Fibroblast of villous mesenchyme (primary cell): ENCODE results near the gene LCE2B. TPM values are rescaled to one million over a fixed set of nuclear protein-coding genes. Genes with fewer than 3 reads are reported as not detected.

Experiments
- DNase-seq: peaks from one replicate; pipeline ENCODE4 v3.0.0-alpha.2; 2010; ENCODE audit warnings: low read depth
- H3K4me3 ChIP-seq: 2 replicates; pipeline ENCODE4 v1.5.1; 2011; ENCODE audit warnings: low read depth, mild to moderate bottlenecking, low read length
- total RNA-seq: library from RNA; depleted of rRNA; stranded (reverse); fragments of >200 nt; gene quantifications from 2 replicates; pipeline ENCODE4 v1.2.3, GENCODE V29; 2012
- TF ChIP-seq, protein P1 (sequence below): IDR thresholded peaks from 2 replicates; pipeline ENCODE4 v1.5.1; 2012; ENCODE audit warnings: low read depth, mild to moderate bottlenecking, low read length; ENCODE audit not compliant: insufficient read depth

LCE2B gene
- total RNA-seq, 1 donor, result not detected

DNA sequence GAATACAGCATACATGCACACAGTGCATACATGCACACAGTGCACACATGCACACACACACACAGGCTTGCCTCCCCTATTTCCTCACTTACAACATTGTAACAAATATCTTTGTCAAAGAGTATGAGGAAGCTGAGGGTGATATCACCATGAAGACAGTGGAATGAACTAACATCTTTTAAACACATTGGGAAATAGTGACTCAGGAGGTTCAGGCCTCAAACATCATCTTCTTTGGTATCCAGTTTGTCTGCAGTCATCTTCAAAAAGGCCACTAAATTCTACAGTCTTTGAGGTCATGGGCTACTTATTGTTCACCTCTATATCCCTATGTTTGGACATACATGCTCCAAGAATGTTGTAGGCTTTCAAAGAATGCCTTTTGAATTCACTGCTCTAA is 2.1 kb upstream of the LCE2B start:
- no peak for DNase-seq
- TF ChIP-seq, protein P1, sequence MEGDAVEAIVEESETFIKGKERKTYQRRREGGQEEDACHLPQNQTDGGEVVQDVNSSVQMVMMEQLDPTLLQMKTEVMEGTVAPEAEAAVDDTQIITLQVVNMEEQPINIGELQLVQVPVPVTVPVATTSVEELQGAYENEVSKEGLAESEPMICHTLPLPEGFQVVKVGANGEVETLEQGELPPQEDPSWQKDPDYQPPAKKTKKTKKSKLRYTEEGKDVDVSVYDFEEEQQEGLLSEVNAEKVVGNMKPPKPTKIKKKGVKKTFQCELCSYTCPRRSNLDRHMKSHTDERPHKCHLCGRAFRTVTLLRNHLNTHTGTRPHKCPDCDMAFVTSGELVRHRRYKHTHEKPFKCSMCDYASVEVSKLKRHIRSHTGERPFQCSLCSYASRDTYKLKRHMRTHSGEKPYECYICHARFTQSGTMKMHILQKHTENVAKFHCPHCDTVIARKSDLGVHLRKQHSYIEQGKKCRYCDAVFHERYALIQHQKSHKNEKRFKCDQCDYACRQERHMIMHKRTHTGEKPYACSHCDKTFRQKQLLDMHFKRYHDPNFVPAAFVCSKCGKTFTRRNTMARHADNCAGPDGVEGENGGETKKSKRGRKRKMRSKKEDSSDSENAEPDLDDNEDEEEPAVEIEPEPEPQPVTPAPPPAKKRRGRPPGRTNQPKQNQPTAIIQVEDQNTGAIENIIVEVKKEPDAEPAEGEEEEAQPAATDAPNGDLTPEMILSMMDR, result no peak
- H3K4me3 ChIP-seq, result no peak overlapping the region

DNA sequence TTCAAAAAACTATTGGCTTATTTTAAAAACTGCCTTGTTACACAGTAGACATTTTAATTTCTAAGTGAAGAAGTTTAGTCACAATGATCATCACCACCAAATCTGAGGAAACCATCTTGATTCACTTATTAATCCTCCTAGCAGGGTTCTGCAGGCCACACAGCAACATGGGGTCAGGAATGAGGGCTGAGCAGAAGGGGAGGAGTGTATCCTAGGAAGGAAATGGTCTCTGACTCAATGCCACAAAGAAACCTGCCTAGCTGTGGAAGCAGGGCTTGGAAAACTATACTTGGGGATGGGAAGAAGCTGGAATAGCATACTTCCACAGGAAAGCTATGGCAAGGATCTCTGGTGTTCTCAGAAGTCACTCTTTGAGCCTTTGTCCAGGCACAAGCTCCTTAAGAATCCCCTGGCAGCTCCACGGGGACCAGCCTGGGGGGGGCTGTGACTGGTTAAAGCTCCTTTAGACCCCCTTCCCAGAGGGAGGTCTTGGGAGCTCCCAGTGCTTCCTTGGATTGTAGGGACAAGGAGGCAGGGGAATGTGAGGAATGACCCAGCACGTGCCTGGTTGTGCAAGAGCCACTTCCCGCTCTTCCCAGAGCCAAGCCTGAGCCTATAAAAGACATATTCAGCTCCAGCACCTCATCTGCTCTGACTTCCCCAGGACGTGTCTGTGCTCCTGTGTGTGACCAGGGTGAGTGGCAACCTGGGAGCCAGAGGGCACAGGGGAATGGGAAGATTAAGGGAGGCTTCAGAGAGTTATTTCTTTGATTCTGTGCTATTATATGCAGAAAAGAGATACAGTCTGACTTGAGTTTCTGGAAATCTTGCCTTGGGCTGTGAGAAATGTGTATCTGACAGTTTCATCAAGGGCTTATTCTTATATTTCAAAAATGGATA is 12.0 kb downstream of the LCE2B start, which contains the start of gene LCE2A:
Gene LCE2A (plus strand): TSS at position 645 of the 900 bp plus-strand sequence. CDS start 557 bp downstream, outside the sequence.
- H3K4me3 ChIP-seq, result no peak within 1 kb of the TSS
- TF ChIP-seq, protein P1, result no peak
- DNase-seq, result no peak

DNA sequence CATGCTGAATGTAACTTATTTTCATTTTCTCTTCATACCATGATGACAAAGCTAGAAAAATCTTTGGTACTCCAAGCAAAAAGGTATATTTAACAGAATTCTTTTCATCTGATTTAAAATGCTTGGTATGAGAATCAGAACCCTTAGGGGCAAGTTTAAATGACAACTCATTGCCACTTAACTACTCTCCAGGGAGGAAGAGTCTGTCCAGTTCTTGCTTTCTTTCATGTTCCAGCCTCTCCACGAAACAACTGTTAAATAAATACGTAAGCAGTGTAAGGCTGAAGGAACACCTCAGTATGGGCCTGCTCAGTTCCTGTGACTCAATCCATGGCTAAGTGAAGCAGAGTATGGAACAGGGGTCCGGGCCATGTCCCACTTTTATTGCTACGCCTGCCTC is 13.8 kb downstream of the LCE2B start:
- TF ChIP-seq, protein P1, result no peak
- H3K4me3 ChIP-seq, result no peak overlapping the region
- DNase-seq, result no peak

DNA sequence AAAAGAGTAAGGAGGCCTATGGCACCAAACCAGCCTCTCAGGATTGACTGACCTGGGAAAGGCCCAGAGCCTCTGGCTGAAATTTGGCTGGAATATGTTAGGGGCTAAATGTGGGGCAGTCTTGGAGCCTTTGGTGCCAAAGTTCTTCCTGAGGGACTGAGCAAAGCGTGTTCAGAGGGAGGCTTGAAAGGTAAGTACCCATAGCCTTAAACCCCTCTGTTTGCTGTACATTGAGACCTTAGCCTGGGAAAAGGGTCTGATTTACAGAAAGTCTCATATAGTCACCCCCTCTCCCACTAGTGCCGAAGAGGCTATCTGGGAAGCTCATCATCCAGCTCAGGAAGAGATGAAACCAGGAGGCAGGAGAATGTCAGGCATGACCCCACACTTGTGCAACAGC is 21.9 kb downstream of the LCE2B start, which contains the start of gene LCE4A:
Gene LCE4A (plus strand): TSS at position 301 of the 400 bp plus-strand sequence. CDS start 916 bp downstream, outside the sequence.
- TF ChIP-seq, protein P1, result no peak
- no peak within 1 kb of the TSS for H3K4me3 ChIP-seq
- DNase-seq, result no peak

DNA sequence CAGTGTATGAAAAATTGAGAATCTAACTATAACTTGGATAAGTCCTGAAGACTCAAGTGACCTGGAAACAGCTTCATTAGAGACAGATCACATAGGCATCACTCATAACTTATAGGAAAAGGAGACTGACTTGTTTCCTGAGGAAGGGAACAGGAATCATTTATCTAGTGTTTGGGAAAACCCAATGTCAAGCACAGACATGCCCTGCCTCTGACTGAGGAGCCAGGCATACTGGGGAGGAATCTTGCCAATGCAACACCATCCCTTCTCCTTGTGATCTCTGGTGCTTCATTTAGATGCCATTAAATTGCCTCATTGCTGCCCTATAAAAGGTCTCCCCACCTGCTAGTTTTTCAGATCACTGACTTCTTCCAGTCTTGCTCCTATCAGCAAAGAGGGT is 32.3 kb downstream of the LCE2B start:
- TF ChIP-seq, protein P1, result no peak
- H3K4me3 ChIP-seq, result no peak overlapping the region
- DNase-seq, result no peak

DNA sequence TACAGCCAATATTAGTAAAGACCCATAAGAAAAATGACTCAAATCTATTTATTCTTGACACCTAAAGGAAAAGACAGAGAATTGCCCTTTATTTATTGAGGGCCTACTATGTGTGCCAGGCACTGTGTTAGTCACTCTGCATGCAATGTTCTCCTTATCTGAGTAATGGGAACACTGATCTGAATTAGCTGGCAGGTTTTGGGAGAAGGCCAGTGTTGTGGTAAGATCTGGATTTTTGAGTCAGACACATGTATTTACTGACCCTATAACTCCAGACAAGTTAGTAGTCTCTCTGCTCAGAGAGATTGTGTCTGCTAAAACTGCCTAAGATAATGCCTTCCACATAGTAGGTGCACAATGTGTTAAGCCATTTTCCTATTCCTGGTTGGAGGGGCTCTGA is 39.3 kb downstream of the LCE2B start:
- TF ChIP-seq, protein P1, result no peak
- H3K4me3 ChIP-seq, result no peak overlapping the region
- DNase-seq, result no peak
